CD4-positive, CD25-positive, alpha-beta regulatory T cell (primary cell): ENCODE data around the gene INSYN2B. TPM values are rescaled to one million over a fixed set of nuclear protein-coding genes. Genes with fewer than 3 reads are reported as not detected.
A peak's percentile ranks its signal among the peaks of the same experiment; 100 is the strongest.
"Not testable (repeated sequence)": the region's sequence is repeated elsewhere in the genome, so short reads cannot be mapped to it uniquely, and the experiment has no call there.

Source experiments
- ATAC-seq, 2 donors: fragments of 150-1000 bp; cut with Tn5 transposase; one replicate each; pipeline ENCODE4 v1.10.0; 2021; ENCODE audit warnings: low read depth in 2 of 2, moderate number of reproducible peaks in 2 of 2, moderate library complexity in 1 of 2
- DNase-seq, 3 donors: peaks; one replicate each; pipeline versions ENCODE4 v3.0.0 to v3.0.0-alpha.2; 2012 to 2022; ENCODE audit warnings: mixed read lengths in 1 of 3
- H3K27ac ChIP-seq: one replicate; pipeline ENCODE4 v1.7.0; 2013; ENCODE audit warnings: mild to moderate bottlenecking, low read length; ENCODE audit not compliant: insufficient read depth, poor library complexity, severe bottlenecking
- H3K27me3 ChIP-seq: one replicate; pipeline ENCODE4 v1.7.0; 2013; ENCODE audit warnings: low read length; ENCODE audit not compliant: control insufficient read depth, insufficient read depth
- H3K36me3 ChIP-seq: one replicate; pipeline ENCODE4 v1.7.0; 2013; ENCODE audit warnings: mild to moderate bottlenecking, low read length, moderate library complexity; ENCODE audit not compliant: control insufficient read depth, insufficient read depth
- H3K4me1 ChIP-seq: 2 replicates; pipeline ENCODE4 v1.7.0; 2013; ENCODE audit warnings: mild to moderate bottlenecking, low read length; ENCODE audit not compliant: insufficient read depth, control insufficient read depth, poor library complexity, severe bottlenecking
- H3K4me3 ChIP-seq: one replicate; pipeline ENCODE4 v1.7.0; 2013; ENCODE audit warnings: low read depth, mild to moderate bottlenecking, low read length, moderate library complexity
- H3K9me3 ChIP-seq, 2 experiments: 1 replicate in 1 of 2; 2 replicates in 1 of 2; pipeline ENCODE4 v1.7.0; 2013; ENCODE audit warnings: low read length in 2 of 2, mild to moderate bottlenecking in 1 of 2, moderate library complexity in 1 of 2; ENCODE audit not compliant: control insufficient read depth in 2 of 2
- H3K27ac Mint-ChIP-seq, 3 donors: one replicate each; pipeline ENCODE4 v1.8.0; 2020 to 2022; ENCODE audit warnings: mild to moderate bottlenecking in 3 of 3, mixed read lengths in 3 of 3, moderate library complexity in 2 of 3
- H3K27me3 Mint-ChIP-seq: one replicate; pipeline ENCODE4 v1.8.0; 2022; ENCODE audit warnings: mild to moderate bottlenecking, mixed read lengths
- H3K36me3 Mint-ChIP-seq: one replicate; pipeline ENCODE4 v1.8.0; 2020; ENCODE audit warnings: mixed read lengths
- H3K4me1 Mint-ChIP-seq, 4 donors: one replicate each; pipeline ENCODE4 v1.8.0; 2020 to 2022; ENCODE audit warnings: mixed read lengths in 4 of 4, mild to moderate bottlenecking in 1 of 4
- H3K4me3 Mint-ChIP-seq, 4 donors: one replicate each; pipeline ENCODE4 v1.8.0; 2020 to 2022; ENCODE audit warnings: mild to moderate bottlenecking in 4 of 4, mixed read lengths in 4 of 4, moderate library complexity in 3 of 4
- H3K9me3 Mint-ChIP-seq, 7 donors: one replicate each; pipeline ENCODE4 v1.8.0; 2020 to 2022; ENCODE audit warnings: mixed read lengths in 7 of 7, mild to moderate bottlenecking in 3 of 7, moderate library complexity in 2 of 7
- polyA plus RNA-seq, 4 donors: library from polyadenylated mRNA; unstranded; fragments of 300-500 nt; fragmentation: Illumina TruSeq; gene quantifications; one replicate each; pipeline ENCODE4 v1.2.3, GENCODE V29; 2021
- total RNA-seq: library from RNA; stranded (reverse); gene quantifications from one replicate; pipeline ENCODE4 v1.2.3, GENCODE V29; 2022

Gene INSYN2B
- total and polyA plus RNA-seq, 5 donors from 2014 or later = 0.07 to 0.25 (median 0.15) TPM; not detected in 2

- Histone ChIP-seq H3K27ac (no peak overlapping the region), H3K9me3 (no peaks in the 10 kb centered on the region), H3K4me3 (no peak overlapping the region), H3K4me1 (no peaks in the 10 kb centered on the region), H3K36me3 (peaks cover 7% of the 10 kb centered on the region), H3K27me3 (no peaks in the 10 kb centered on the region)
- H3K27ac Mint-ChIP-seq = peak overlapping the region in 1 of 3 donors; percentile 28
- peaks cover 35% of the 10 kb centered on the region for H3K36me3 Mint-ChIP-seq
- H3K4me3 Mint-ChIP-seq = no peak overlapping the region
- H3K9me3 Mint-ChIP-seq = no peaks in the 10 kb centered on the region
- no peaks in the 10 kb centered on the region for H3K27me3 Mint-ChIP-seq
- no peak for DNase-seq
- H3K4me1 Mint-ChIP-seq = peaks cover 4 to 21% (median 10%) of the 10 kb centered on the region in 4 donors
- ATAC-seq = no peak
These were observed 24.2 kb downstream of the INSYN2B start for GRCh38 chr5:169956126-169956525.

- no peak for DNase-seq
- no peaks in the 10 kb centered on the region for H3K27me3 Mint-ChIP-seq
- no peak for ATAC-seq
- H3K4me3 Mint-ChIP-seq = no peak overlapping the region
- H3K27me3 ChIP-seq = no peaks in the 10 kb centered on the region
- no peaks in the 10 kb centered on the region for H3K4me1 ChIP-seq
- H3K36me3 ChIP-seq = peaks cover 15% of the 10 kb centered on the region
- H3K4me1 Mint-ChIP-seq = peaks cover 4 to 18% (median 12%) of the 10 kb centered on the region in 4 donors
- H3K9me3 Mint-ChIP-seq = no peaks in the 10 kb centered on the region
- no peaks in the 10 kb centered on the region for H3K9me3 ChIP-seq
- H3K27ac ChIP-seq = no peak overlapping the region
- no peak overlapping the region for H3K4me3 ChIP-seq
- H3K27ac Mint-ChIP-seq = peak overlapping the region in 2 of 3 donors; percentile 15 to 78
- peaks cover 44% of the 10 kb centered on the region for H3K36me3 Mint-ChIP-seq
These were observed 25.5 kb downstream of the INSYN2B start for GRCh38 chr5:169954786-169955185.

GRCh38 chr5:169953196-169953595, 27.1 kb downstream of the INSYN2B start:
- Mint-ChIP-seq H3K36me3 (peaks cover 44% of the 10 kb centered on the region), H3K4me1 (peaks cover 4 to 20% (median 14%) of the 10 kb centered on the region in 4 donors)
- H3K4me3 Mint-ChIP-seq, H3K27ac Mint-ChIP-seq, DNase-seq, H3K4me3 ChIP-seq, H3K27me3 Mint-ChIP-seq, H3K9me3 ChIP-seq, H3K4me1 ChIP-seq, H3K27me3 ChIP-seq, ATAC-seq, H3K9me3 Mint-ChIP-seq, H3K27ac ChIP-seq: not testable (repeated sequence)
- peaks cover 19% of the 10 kb centered on the region for H3K36me3 ChIP-seq

- H3K27ac ChIP-seq = no peak overlapping the region
- H3K27ac Mint-ChIP-seq = peak overlapping the region in 1 of 3 donors; percentile 34
These were observed 30.0 kb downstream of the INSYN2B start for GRCh38 chr5:169950333-169950732.

GRCh38 chr5:169946743-169947295, 33.5 kb downstream of the INSYN2B start:
- Histone ChIP-seq H3K4me3 (no peak overlapping the region), H3K36me3 (peaks cover 24% of the 10 kb centered on the region), H3K9me3 (no peaks in the 10 kb centered on the region), H3K4me1 (no peaks in the 10 kb centered on the region), H3K27me3 (no peaks in the 10 kb centered on the region), H3K27ac (no peak overlapping the region)
- no peak for ATAC-seq
- H3K36me3 Mint-ChIP-seq = peaks cover 26% of the 10 kb centered on the region
- H3K27ac Mint-ChIP-seq = peak overlapping the region in 2 of 3 donors; percentile 12 to 20
- no peaks in the 10 kb centered on the region for H3K9me3 Mint-ChIP-seq
- H3K27me3 Mint-ChIP-seq = no peaks in the 10 kb centered on the region
- no peak for DNase-seq
- no peak overlapping the region for H3K4me3 Mint-ChIP-seq
- peaks cover 8 to 31% (median 15%) of the 10 kb centered on the region in 4 donors for H3K4me1 Mint-ChIP-seq

More at GRCh38 chr5:169950333-169950732, 30.0 kb downstream of the INSYN2B start:
- Mint-ChIP-seq H3K4me3 (no peak overlapping the region), H3K4me1 (peaks cover 4 to 27% (median 14%) of the 10 kb centered on the region in 4 donors), H3K27me3 (no peaks in the 10 kb centered on the region), H3K9me3 (no peaks in the 10 kb centered on the region), H3K36me3 (peaks cover 37% of the 10 kb centered on the region)
- Histone ChIP-seq H3K4me3 (no peak overlapping the region), H3K9me3 (no peaks in the 10 kb centered on the region), H3K36me3 (peaks cover 28% of the 10 kb centered on the region), H3K4me1 (no peaks in the 10 kb centered on the region), H3K27me3 (no peaks in the 10 kb centered on the region)
- DNase-seq = no peak
- ATAC-seq = no peak

GRCh38 chr5:169945831-169946261, 34.4 kb downstream of the INSYN2B start:
- peaks cover 21% of the 10 kb centered on the region for H3K36me3 ChIP-seq
- no peaks in the 10 kb centered on the region for H3K9me3 ChIP-seq
- H3K27me3 Mint-ChIP-seq = no peaks in the 10 kb centered on the region
- ATAC-seq (no peak), DNase-seq (no peak)
- H3K36me3 Mint-ChIP-seq = peaks cover 22% of the 10 kb centered on the region
- no peaks in the 10 kb centered on the region for H3K4me1 ChIP-seq
- H3K4me3 Mint-ChIP-seq = no peak overlapping the region
- H3K4me1 Mint-ChIP-seq = peaks cover 5 to 32% (median 12%) of the 10 kb centered on the region in 4 donors
- peak overlapping the region in 1 of 3 donors; percentile 53 for H3K27ac Mint-ChIP-seq
- no peaks in the 10 kb centered on the region for H3K27me3 ChIP-seq
- H3K4me3 ChIP-seq = no peak overlapping the region
- H3K9me3 Mint-ChIP-seq = no peaks in the 10 kb centered on the region
- H3K27ac ChIP-seq = no peak overlapping the region

GRCh38 chr5:169944922-169945680, 35.2 kb downstream of the INSYN2B start:
- no peak for DNase-seq
- Mint-ChIP-seq H3K27me3 (no peaks in the 10 kb centered on the region), H3K4me3 (peak overlapping the region in 1 of 4 donors; percentile 17), H3K27ac (peak overlapping the region in 2 of 3 donors; percentile 18 to 61), H3K4me1 (peaks cover 5 to 33% (median 12%) of the 10 kb centered on the region in 4 donors), H3K36me3 (peaks cover 15% of the 10 kb centered on the region), H3K9me3 (no peaks in the 10 kb centered on the region)
- H3K4me3 ChIP-seq = no peak overlapping the region
- H3K4me1 ChIP-seq = no peaks in the 10 kb centered on the region
- no peak for ATAC-seq
- H3K27ac ChIP-seq = no peak overlapping the region
- peaks cover 16% of the 10 kb centered on the region for H3K36me3 ChIP-seq
- H3K27me3 ChIP-seq = no peaks in the 10 kb centered on the region
- H3K9me3 ChIP-seq = no peaks in the 10 kb centered on the region
